ENCODE measurements around the gene MAP2K5. TPM values are rescaled to one million over a fixed set of nuclear protein-coding genes. Genes with fewer than 3 reads are reported as not detected.

The MAP2K5 gene
- total RNA-seq, 2 experiments from 2014 or later, result 22.2 to 27.9 TPM

GRCh38 chr15:67554580-67554979, 12.1 kb downstream of the MAP2K5 start:
- intact Hi-C loops (cut with DNase I, micrococcal nuclease), result no loop called here
- no peak for ATAC-seq (ENCODE audit: poor library complexity)

GRCh38 chr15:67556976-67557570, 14.6 kb downstream of the MAP2K5 start:
- Histone ChIP-seq H3K27ac (ENCODE audit: low read depth in 1 of 2, low read length in 2 of 2) (no peak overlapping the region), H3K4me1 (ENCODE audit: insufficient read depth, low read length) (no peaks in the 10 kb centered on the region), H3K4me3 (ENCODE audit: low read length) (no peak overlapping the region), H3K9me3 (ENCODE audit: control insufficient read depth in 1 of 2, insufficient read depth in 1 of 2, low read length in 2 of 2) (no peaks in the 10 kb centered on the region), H3K36me3 (ENCODE audit: insufficient read depth, low read length) (peaks cover 14% of the 10 kb centered on the region), H3K27me3 (ENCODE audit: control insufficient read depth in 1 of 2, insufficient read depth in 2 of 2, low read length in 2 of 2) (no peaks in the 10 kb centered on the region)
- no peaks in the 10 kb centered on the region for H3K27me3 Mint-ChIP-seq
- H3K4me3 Mint-ChIP-seq, result no peak overlapping the region
- H3K9me3 Mint-ChIP-seq, result no peaks in the 10 kb centered on the region
- peaks cover 11% of the 10 kb centered on the region for H3K4me1 Mint-ChIP-seq (ENCODE audit: low read depth)
- DNase-seq (no peak), ATAC-seq (ENCODE audit: poor library complexity) (no peak)
- ChIA-PET POLR2A (interaction anchor here (0.7 kb wide), 1 partner anchor 29 kb away, joined by 3 read pairs; no protein-coding TSS in a partner anchor), CTCF (no interaction called here)
- peaks cover 69% of the 10 kb centered on the region for H3K36me3 Mint-ChIP-seq (ENCODE audit: low read depth)
- intact Hi-C loops (cut with DNase I, micrococcal nuclease), result no loop called here
- TF ChIP-seq CTCF (IDR thresholded peaks at IDR 0.05), result no peak
- no peak overlapping the region for H3K27ac Mint-ChIP-seq

More at GRCh38 chr15:67554580-67554979, 12.1 kb downstream of the MAP2K5 start:
- DNase-seq, result no peak
- H3K9me3 ChIP-seq (ENCODE audit: control insufficient read depth in 1 of 2, insufficient read depth in 1 of 2, low read length in 2 of 2), result no peaks in the 10 kb centered on the region
- H3K36me3 ChIP-seq (ENCODE audit: insufficient read depth, low read length), result peaks cover 26% of the 10 kb centered on the region
- H3K27me3 ChIP-seq (ENCODE audit: control insufficient read depth in 1 of 2, insufficient read depth in 2 of 2, low read length in 2 of 2), result no peaks in the 10 kb centered on the region
- ChIA-PET POLR2A (no interaction called here), CTCF (no interaction called here)
- H3K27ac ChIP-seq (ENCODE audit: low read depth in 1 of 2, low read length in 2 of 2), result no peak overlapping the region
- H3K4me1 Mint-ChIP-seq (ENCODE audit: low read depth), result no peaks in the 10 kb centered on the region
- H3K36me3 Mint-ChIP-seq (ENCODE audit: low read depth), result peaks cover 77% of the 10 kb centered on the region
- no peak overlapping the region for H3K4me3 ChIP-seq (ENCODE audit: low read length)
- TF ChIP-seq CTCF (IDR thresholded peaks at IDR 0.05), result no peak
- H3K4me1 ChIP-seq (ENCODE audit: insufficient read depth, low read length), result no peaks in the 10 kb centered on the region
- no peak overlapping the region for H3K27ac Mint-ChIP-seq
- H3K27me3 Mint-ChIP-seq, result no peaks in the 10 kb centered on the region
- H3K9me3 Mint-ChIP-seq, result no peaks in the 10 kb centered on the region
- H3K4me3 Mint-ChIP-seq, result no peak overlapping the region

GRCh38 chr15:67558502-67558901, 16.0 kb downstream of the MAP2K5 start:
- H3K36me3 Mint-ChIP-seq (ENCODE audit: low read depth), result peaks cover 71% of the 10 kb centered on the region
- Histone ChIP-seq H3K4me3 (ENCODE audit: low read length) (no peak overlapping the region), H3K36me3 (ENCODE audit: insufficient read depth, low read length) (peaks cover 14% of the 10 kb centered on the region), H3K27ac (ENCODE audit: low read depth in 1 of 2, low read length in 2 of 2) (no peak overlapping the region), H3K9me3 (ENCODE audit: control insufficient read depth in 1 of 2, insufficient read depth in 1 of 2, low read length in 2 of 2) (no peaks in the 10 kb centered on the region), H3K27me3 (ENCODE audit: control insufficient read depth in 1 of 2, insufficient read depth in 2 of 2, low read length in 2 of 2) (no peaks in the 10 kb centered on the region), H3K4me1 (ENCODE audit: insufficient read depth, low read length) (no peaks in the 10 kb centered on the region)
- H3K27me3 Mint-ChIP-seq, result no peaks in the 10 kb centered on the region
- ATAC-seq (ENCODE audit: poor library complexity) (no peak), DNase-seq (no peak)
- no peak overlapping the region for H3K27ac Mint-ChIP-seq
- peaks cover 21% of the 10 kb centered on the region for H3K4me1 Mint-ChIP-seq (ENCODE audit: low read depth)
- CTCF ChIA-PET, result no interaction called here
- TF ChIP-seq CTCF (IDR thresholded peaks at IDR 0.05), result no peak
- H3K4me3 Mint-ChIP-seq, result no peak overlapping the region
- no peaks in the 10 kb centered on the region for H3K9me3 Mint-ChIP-seq
- POLR2A ChIA-PET, result no interaction called here
- intact Hi-C loops (cut with DNase I, micrococcal nuclease), result no loop called here

All from CD4-positive, alpha-beta T cell (primary cell).